Kidney (tissue), 14 donors: ENCODE data around the gene ISYNA1. TPM values are rescaled to one million over a fixed set of nuclear protein-coding genes. Genes with fewer than 3 reads are reported as not detected.
A peak's percentile ranks its signal among the peaks of the same experiment; 100 is the strongest.

Source experiments
- DNase-seq, 5 donors: peaks; one replicate each; pipeline ENCODE4 v3.0.0-alpha.2; 2013 to 2020
- FAIRE-seq: peaks from 2 replicates; lab custom pipeline; 2012; peaks lifted over from hg19 to GRCh38; lab: Jason Lieb, UNC
- H3K27ac ChIP-seq, 2 donors: one replicate each; pipeline ENCODE4 v1.7.0; 2013; ENCODE audit warnings: low read depth in 2 of 2, low read length in 2 of 2, inconsistent platforms in 1 of 2
- H3K27me3 ChIP-seq: one replicate; pipeline ENCODE4 v1.7.1; 2013; ENCODE audit warnings: low read length, inconsistent platforms; ENCODE audit not compliant: control insufficient read depth, insufficient read depth
- H3K36me3 ChIP-seq, 3 donors: one replicate each; pipeline versions ENCODE4 v1.7.0 to v1.7.1; 2013; ENCODE audit warnings: low read length in 3 of 3, control low read depth in 1 of 3, inconsistent platforms in 1 of 3; ENCODE audit not compliant: insufficient read depth in 3 of 3, control insufficient read depth in 2 of 3
- H3K4me1 ChIP-seq, 3 donors: one replicate each; pipeline versions ENCODE4 v1.7.0 to v1.7.1; 2013; ENCODE audit warnings: low read length in 3 of 3, inconsistent platforms in 1 of 3, low read depth in 1 of 3; ENCODE audit not compliant: control insufficient read depth in 2 of 3, insufficient read depth in 2 of 3
- H3K4me3 ChIP-seq, 3 donors: one replicate each; pipeline versions ENCODE4 v1.7.0 to v1.8.1; 2013; ENCODE audit warnings: low read length in 3 of 3, control low read depth in 1 of 3, inconsistent platforms in 1 of 3
- H3K9ac ChIP-seq, 3 donors: one replicate each; pipeline versions ENCODE4 v1.7.0 to v1.7.1; 2013; ENCODE audit warnings: low read length in 3 of 3, control low read depth in 1 of 3, inconsistent platforms in 1 of 3
- H3K9me3 ChIP-seq, 3 donors: one replicate each; pipeline versions ENCODE4 v1.7.0 to v1.7.1; 2013; ENCODE audit warnings: low read length in 3 of 3, control low read depth in 1 of 3, inconsistent platforms in 1 of 3; ENCODE audit not compliant: control insufficient read depth in 2 of 3, insufficient read depth in 1 of 3
- intact Hi-C: fragments of 100-400 bp; cut with DNase I; formaldehyde crosslinking; loops from one replicate; pipeline ENCODE4 v1.11.1; 2022
- polyA plus RNA-seq: library from polyadenylated mRNA; stranded (reverse); fragments of 350-450 nt; fragmentation: Illumina TruSeq; extraction: RNeasy Lipid Tissue Mini Kit (QIAGEN cat#74804); gene quantifications from one replicate; pipeline ENCODE4 v1.2.3, GENCODE V29; 2014; ENCODE audit warnings: low read depth, low replicate concordance; ENCODE audit not compliant: insufficient read depth
- total RNA-seq: library from RNA; stranded (reverse); fragmentation: NEBNext Ultra II Directional; extraction: Animal tissue kit (Norgen Biotek cat#: 25700); gene quantifications from one replicate; pipeline ENCODE4 v1.2.1, GENCODE V29; 2021
- TF ChIP-seq, protein P1 (sequence below): IDR thresholded peaks from 3 replicates; pipeline ENCODE4 v1.5.1; 2012; ENCODE audit warnings: mild to moderate bottlenecking, moderate library complexity, borderline replicate concordance; ENCODE audit not compliant: insufficient read depth; ENCODE audit errors: extremely low read depth
- donor health status: control.
- donor health status: control.
- donor health status: control.
- donor health status: control.
- donor health status: control.
- donor health status: DM: yes; HTN: yes; CAD: no.
- donor health status: Normal renal cell carcinoma (clear cell type).

ISYNA1 gene
- total and polyA plus RNA-seq, 2 donors from 2014 or later: 68.6 to 101 TPM

DNA sequence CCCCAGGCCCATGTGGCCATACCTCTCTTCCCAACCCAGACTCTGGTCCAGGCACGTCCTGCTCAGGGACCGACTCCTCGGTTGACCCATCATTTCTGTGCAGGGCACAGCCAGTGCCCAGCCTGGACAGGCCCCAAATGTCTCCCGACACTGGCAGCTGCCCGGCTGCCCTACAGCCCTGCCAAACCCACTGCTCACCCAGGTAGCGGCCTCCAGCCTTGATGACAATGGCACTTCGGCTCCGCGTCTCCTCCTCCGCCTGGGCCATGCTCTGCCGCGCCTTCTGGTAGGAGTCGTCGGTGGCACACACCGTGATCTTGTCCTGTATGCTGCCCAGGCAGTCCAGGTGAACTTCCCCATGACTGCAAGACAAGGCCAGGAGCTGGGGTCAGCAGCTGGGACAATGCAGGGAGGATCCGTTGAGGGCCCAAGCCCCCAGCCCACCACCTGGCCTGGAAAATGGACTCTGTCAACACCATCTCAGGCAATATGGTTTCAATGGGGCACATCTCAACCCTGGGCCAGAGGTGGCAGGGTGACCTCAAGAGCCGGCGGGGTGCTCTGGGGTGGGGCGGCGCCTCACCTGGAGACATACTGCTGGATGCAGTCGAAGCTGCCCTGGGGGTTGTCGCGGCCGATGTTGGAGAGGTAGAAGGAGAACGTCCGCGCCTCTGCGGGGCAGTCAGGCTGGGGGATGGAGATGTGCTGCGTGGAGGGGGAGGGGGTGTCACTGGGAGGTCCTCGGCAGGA is 27.5 kb upstream of the ISYNA1 start:
- DNase-seq (peak in 1 of 5 donors; percentile 80), FAIRE-seq (no peak)
- Histone ChIP-seq H3K9me3 (no peaks in the 10 kb centered on the region), H3K9ac (peak overlapping the region in 1 of 3 donors; percentile 30), H3K36me3 (peaks cover 0 to 20% (median 15%) of the 10 kb centered on the region in 3 donors), H3K27ac (peak overlapping the region; percentile 45 to 66), H3K4me3 (no peak overlapping the region), H3K27me3 (no peaks in the 10 kb centered on the region), H3K4me1 (peaks cover 0 to 65% (median 37%) of the 10 kb centered on the region in 3 donors)
- TF ChIP-seq, protein P1, sequence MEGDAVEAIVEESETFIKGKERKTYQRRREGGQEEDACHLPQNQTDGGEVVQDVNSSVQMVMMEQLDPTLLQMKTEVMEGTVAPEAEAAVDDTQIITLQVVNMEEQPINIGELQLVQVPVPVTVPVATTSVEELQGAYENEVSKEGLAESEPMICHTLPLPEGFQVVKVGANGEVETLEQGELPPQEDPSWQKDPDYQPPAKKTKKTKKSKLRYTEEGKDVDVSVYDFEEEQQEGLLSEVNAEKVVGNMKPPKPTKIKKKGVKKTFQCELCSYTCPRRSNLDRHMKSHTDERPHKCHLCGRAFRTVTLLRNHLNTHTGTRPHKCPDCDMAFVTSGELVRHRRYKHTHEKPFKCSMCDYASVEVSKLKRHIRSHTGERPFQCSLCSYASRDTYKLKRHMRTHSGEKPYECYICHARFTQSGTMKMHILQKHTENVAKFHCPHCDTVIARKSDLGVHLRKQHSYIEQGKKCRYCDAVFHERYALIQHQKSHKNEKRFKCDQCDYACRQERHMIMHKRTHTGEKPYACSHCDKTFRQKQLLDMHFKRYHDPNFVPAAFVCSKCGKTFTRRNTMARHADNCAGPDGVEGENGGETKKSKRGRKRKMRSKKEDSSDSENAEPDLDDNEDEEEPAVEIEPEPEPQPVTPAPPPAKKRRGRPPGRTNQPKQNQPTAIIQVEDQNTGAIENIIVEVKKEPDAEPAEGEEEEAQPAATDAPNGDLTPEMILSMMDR: no peak
- intact Hi-C loops: no loop called here

DNA sequence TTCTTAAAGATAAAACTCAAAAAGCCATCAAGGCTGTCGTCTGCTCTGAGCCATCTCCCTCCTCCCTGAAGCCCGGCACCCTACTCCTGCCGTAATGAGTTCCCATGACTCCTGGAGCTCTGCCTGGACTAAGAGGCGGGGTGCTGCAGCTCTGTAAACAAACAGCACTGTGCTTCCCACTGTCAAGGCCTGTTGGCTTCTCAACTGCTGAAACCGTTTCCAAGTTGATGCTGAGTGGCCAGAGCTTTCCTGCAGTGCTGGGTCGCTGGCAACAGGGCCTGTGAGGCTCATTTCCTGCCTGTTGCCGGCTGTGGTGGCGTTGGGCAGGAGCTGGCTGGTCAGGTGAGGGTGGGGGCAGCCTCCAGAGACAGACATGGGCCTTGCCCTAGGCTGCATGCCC is 26.7 kb upstream of the ISYNA1 start:
- Histone ChIP-seq H3K4me1 (peaks cover 0 to 63% (median 36%) of the 10 kb centered on the region in 3 donors), H3K9ac (peak overlapping the region in 1 of 3 donors; percentile 10), H3K4me3 (no peak overlapping the region), H3K27ac (peak overlapping the region; percentile 45 to 66), H3K9me3 (no peaks in the 10 kb centered on the region), H3K36me3 (peaks cover 0 to 22% (median 20%) of the 10 kb centered on the region in 3 donors), H3K27me3 (no peaks in the 10 kb centered on the region)
- no peak for FAIRE-seq
- intact Hi-C loops: no loop called here
- TF ChIP-seq, protein P1: no peak
- DNase-seq: peak in 3 of 5 donors; percentile 17 to 91 (median 74)

DNA sequence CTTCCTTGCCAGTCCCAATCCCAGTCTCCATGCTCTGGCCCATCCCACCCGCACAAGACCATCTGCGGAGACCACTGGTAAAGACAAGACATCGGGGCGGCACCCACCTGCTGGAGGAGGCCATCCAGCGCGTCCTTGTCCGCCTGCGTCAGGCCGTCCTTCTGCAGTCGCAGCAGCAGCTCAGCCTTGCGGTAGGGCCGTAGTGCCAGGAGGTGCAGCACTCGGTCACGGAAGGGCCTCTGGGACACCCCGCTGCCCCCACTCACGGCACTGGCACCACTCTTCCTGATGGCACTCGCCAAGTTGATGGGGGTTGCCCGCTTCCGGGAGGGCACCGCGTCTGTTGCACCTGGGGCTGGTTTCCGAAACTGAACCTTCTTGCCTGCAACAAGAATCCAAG is 23.5 kb upstream of the ISYNA1 start:
- H3K4me1 ChIP-seq: peaks cover 0 to 47% (median 25%) of the 10 kb centered on the region in 3 donors
- DNase-seq (peak in 1 of 5 donors; percentile 81), FAIRE-seq (no peak)
- no peak overlapping the region for H3K4me3 ChIP-seq
- TF ChIP-seq, protein P1: no peak
- H3K9ac ChIP-seq: no peak overlapping the region
- intact Hi-C loops: no loop called here
- H3K36me3 ChIP-seq: peaks cover 0 to 34% (median 27%) of the 10 kb centered on the region in 3 donors
- peak overlapping the region in 1 of 2 donors; percentile 34 for H3K27ac ChIP-seq
- no peaks in the 10 kb centered on the region for H3K9me3 ChIP-seq
- no peaks in the 10 kb centered on the region for H3K27me3 ChIP-seq
